Stimulated activated CD8-positive, alpha-beta memory T cell treated with anti-CD3 and anti-CD28 coated beads, Interleukin-7, amount 100 ng/mL, for 1 hour (primary cell): Measurements from ENCODE around the gene ITGA7.
"Not testable (repeated sequence)": the region's sequence is repeated elsewhere in the genome, so short reads cannot be mapped to it uniquely, and the experiment has no call there.

Experiments used
- DNase-seq, 2 donors: peaks; one replicate each; pipeline ENCODE4 v3.0.0-alpha.2; 2020; ENCODE audit warnings: low read depth in 2 of 2

The ITGA7 gene

DNA sequence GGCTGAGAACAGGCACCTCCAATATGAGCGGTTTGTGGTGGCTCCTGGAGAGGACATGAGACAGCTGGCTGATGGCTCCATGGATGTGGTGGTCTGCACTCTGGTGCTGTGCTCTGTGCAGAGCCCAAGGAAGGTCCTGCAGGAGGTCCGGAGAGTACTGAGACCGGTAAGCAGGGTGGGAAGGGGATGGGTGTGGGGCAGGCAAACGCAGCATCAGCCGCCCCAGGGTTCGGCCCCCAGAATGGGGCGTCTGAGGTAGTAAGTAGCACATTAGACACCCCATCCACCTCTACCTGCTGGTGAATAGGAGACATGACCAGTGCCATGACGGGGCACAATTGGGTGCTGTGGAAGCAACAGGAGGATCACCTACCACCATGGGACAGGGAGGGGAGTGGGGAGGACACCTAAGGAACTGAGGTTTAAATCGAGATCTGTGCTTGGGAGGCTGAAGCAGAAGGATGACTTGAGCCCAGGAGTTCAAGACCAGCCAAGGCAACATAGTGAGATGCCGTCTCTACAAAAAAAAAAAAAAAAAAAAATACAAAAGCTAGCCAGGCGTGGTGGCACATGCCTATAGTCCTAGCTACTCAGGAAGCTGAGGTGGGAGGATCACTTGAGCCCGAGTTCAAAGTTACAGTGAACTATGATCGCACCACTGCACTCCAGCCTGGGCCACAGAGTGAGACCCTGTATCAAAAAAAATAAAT is 25.5 kb downstream of the ITGA7 start:
- no peak for DNase-seq

DNA sequence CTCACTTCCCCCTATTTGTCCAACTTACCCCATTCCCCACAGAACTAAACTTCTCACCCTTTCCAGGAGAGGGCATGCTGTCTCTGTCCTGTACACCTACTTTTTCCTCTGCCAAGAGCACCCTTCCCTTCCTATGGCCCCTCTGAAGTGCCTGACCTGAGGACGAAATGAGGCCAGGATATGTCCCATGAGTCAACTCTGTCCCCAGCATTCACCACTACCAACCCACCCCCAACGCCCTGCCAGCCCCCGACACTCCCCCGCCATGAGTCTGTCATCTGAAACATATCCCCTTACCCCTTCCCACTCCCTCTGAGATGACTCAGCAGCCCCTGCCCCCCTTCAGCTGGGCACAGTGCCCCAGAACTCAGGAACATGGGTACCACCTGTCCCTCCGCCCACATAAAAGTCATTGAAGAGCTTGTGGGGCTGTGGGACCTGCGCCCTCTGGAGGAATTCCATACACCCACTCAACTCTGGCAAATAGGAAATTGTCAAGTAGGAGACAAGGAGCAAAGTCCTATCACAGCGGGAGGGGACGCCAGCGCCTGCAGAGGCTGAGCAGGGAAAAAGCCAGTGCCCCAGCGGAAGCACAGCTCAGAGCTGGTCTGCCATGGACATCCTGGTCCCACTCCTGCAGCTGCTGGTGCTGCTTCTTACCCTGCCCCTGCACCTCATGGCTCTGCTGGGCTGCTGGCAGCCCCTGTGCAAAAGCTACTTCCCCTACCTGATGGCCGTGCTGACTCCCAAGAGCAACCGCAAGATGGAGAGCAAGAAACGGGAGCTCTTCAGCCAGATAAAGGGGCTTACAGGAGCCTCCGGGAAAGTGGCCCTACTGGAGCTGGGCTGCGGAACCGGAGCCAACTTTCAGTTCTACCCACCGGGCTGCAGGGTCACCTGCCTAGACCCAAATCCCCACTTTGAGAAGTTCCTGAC is 26.3 kb downstream of the ITGA7 start:
- no peak for DNase-seq

DNA sequence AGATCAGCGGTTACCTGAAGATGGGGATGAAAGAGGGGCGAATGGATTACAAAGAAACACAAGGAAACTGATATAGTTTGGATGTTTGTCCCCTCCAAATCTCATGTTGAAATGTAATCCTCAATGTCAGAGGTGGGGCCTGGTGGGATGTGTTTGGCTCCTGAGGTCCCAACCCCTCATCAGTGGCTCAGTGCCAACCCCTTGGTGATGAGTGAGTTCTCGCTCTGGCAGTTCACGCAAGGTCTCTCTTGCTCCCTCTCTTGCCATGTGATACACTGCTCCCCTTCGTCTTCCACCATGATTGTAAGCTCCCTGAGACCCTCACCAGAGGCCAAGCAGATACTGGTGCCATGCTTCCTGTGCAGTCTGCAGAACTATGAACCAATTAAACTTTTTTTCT is 28.0 kb downstream of the ITGA7 start:
- no peak for DNase-seq

DNA sequence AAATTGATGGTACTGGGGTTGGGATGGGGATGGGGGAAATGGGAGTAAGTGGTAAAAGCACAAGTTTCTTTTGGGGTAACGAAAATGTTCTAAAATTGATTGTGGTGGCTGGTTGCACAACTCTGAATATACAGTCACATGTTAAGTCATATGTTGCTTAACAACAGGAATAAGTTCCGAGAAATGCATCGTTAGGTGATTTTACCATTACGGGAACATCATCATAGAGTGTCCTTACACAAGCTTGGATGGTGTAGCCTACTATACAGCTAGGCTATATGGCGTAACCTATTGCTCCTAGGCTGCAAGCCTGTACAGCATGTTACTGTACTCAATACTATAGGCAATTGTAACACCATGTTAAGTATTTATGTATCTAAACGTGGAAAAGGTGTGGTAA is 31.0 kb downstream of the ITGA7 start:
- no peak for DNase-seq

GRCh38 chr12:55675666-55676065 is 32.0 kb downstream of the ITGA7 start:
- DNase-seq: no peak

- no peak for DNase-seq
These were observed 34.1 kb downstream of the ITGA7 start for GRCh38 chr12:55673638-55674037.

GRCh38 chr12:55671746-55672145 is 36.0 kb downstream of the ITGA7 start:
- no peak for DNase-seq

DNA sequence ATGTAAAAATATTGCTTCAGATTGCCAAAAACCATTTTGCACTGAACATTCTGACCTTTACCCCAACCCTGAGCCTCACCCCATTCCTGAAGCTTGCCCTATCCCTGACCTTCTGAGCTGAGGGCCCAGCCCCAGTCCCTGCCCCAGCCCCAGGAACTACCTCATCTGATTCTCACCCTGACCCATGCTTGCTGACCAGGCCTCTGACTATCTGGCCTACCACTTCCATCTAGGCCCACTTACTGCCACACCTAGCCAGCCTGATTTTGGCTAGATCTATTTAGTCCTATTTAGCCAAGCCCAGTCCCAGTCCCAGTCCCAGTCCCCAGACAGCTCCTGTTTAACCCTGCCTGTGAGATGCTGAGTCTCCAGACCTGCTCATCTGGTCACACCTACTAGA is 37.4 kb downstream of the ITGA7 start:
- DNase-seq: no peak

DNA sequence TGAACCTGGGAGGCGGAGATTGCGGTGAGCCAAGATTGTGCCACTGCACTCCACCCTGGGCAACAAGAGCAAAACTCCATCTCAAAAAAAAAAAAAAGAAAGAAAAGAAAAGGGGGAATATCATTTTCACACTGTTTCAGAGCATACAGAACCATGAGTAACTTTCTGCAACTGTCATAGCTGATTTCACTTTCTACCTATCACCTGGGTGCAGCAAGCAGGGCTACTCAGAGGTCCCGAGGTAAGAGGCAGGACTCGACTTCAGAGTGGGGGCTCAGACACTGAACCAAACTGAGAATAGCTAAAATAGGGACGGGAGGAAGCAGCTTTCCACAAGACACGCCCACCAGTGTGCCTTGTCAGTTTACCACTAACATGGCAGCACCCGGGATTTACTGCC is 41.2 kb downstream of the ITGA7 start:
- DNase-seq: no peak

- no peak for DNase-seq
These were observed 42.9 kb downstream of the ITGA7 start for GRCh38 chr12:55664826-55665225.

GRCh38 chr12:55663391-55663790 is 44.3 kb downstream of the ITGA7 start:
- DNase-seq: no peak

DNA sequence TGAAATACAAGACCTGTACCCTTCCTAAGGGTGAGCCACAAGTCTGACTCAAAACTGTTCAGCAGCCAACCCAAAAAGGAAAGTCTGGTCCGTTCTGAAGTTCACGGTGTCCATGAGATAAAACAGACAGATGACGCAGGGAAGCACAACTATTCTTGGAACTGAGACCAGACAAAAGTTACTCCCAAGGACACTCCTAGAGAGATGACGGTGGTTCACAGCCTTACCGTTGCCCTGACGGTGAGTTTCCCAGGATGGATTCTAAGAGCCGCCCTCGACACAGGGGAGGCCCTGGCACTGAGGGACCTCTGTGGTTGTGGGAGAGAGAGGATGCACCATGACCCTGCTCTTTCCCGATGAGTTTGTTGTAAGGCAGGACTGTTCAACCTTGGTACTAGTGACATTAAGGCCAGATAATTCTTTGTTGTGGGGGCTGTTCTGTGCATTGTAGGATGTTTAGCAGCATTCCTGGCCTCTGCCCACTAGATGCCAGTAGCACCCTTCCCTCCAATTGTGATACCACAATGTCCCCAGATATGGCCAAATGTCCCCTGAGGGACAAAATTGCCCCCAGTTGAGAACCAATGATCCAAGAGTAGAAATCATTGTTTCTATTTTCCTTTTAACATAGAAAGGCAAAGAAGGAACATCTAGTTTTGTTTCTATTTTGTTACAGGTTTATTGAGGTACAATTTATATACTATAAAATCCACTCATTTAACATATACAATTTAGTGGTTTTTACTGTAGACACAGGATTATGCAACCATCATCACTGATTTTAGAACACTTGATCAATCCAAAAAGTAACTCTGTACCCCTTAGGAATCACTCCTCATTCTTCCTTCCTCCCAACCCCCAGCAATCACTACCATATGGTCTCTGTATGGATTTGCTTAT is 48.0 kb downstream of the ITGA7 start:
- DNase-seq: no peak

DNA sequence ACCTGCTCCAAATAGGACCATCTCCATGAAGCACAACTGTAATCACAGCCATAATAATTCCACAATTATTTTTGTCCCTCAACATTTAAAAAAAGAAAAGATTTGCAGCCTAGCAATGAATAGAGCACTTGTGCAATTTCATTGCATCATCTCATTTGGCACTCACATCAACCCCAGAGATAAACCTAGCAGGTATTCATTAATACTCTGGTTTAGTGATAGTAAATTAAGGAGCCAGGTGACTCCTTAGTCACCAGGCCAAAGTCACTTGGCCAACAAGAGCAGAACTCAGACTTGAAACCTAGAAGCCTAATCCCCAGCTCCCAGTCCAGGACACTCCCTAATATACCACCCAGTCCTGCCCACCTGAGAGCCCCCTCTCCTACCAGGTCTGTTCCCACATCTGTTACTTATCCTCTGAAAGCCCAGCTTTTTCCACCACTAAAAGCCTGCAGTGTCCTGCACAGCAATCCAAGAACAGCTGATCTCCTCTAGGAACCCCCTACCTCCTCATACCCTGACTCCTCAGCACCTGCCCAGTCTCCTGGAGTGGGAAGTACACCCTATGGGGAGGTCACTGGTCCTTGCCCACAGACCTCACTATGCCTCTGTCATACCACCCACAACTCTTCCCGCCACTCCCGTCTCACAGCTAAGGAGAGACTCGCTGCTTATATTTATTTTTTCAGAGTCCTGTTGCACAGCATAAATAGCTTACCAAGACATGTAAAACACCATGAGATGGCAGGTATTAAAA is 48.9 kb downstream of the ITGA7 start:
- DNase-seq: no peak

GRCh38 chr12:55658212-55658611 is 49.5 kb downstream of the ITGA7 start:
- no peak for DNase-seq

GRCh38 chr12:55657212-55657611 is 50.5 kb downstream of the ITGA7 start:
- DNase-seq: no peak

- DNase-seq: no peak
These were observed 53.0 kb downstream of the ITGA7 start for GRCh38 chr12:55654511-55655214.

DNA sequence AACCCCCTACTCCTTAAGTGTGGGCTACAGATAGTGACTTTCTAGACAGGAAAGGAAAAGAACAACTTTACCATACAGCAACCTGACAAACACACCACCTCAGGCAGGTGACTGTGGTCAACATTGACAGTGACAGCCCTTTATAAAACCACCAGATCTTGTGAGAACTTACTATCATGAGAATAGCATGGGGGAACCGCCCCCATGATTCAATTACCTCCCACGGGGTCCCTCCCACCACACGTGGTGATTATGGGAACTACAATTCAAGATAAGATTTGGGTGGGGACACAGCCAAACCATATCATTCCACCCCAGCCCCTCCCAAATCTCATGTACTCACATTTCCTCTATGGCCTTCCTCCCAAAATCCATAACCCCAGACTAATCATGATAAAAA is 54.7 kb downstream of the ITGA7 start:
- DNase-seq: no peak

GRCh38 chr12:55652352-55652751 is 55.4 kb downstream of the ITGA7 start:
- DNase-seq: no peak

GRCh38 chr12:55651299-55651683 is 56.4 kb downstream of the ITGA7 start:
- DNase-seq: no peak

DNA sequence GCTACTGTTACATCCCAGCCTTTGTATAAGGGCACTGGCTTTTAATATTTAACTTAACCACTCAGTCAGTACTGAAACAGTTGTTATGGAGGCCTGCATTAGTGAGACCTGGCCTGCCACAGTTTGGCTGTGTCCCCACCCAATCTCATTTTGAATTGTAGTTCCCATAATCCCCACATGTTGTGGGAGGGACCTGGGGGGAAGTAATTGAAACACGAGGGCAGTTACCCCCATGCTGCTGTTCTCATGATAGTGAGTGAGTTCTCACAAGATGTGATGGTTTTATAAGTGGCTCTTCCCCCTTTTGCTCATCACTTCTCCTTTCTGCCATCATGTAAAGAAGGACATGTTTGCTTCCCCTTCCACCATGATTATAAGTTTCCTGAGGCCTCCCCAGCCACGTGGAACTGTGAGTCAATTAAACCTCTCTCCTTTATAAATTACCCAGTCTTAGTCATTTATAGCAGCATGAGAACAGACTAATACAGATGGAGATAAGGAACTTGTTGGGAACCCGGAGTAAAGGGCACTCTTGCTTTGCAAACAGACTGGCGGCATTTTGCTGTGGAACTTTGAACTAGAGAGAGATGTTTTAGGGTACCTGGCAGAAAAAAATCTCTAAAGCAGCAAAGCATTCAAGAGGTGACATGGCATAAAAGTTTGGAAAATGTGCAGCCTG is 56.9 kb downstream of the ITGA7 start:
- DNase-seq: not testable (repeated sequence)
